ENCODE measurements around the gene LAMTOR4. TPM values are rescaled to one million over a fixed set of nuclear protein-coding genes. Genes with fewer than 3 reads are reported as not detected.

The LAMTOR4 gene
- total RNA-seq, 4 donors from 2014 or later: 117 to 184 (median 152) TPM

GRCh38 chr7:100130608-100131453 is 17.9 kb upstream of the LAMTOR4 start:
- Histone ChIP-seq H3K27ac (replicated peaks in 1 of 4) (no peak overlapping the region), H3K9me3 (no peaks in the 10 kb centered on the region), H3K4me1 (peaks cover 18 to 38% (median 29%) of the 10 kb centered on the region in 4 donors), H3K4me3 (peak overlapping the region in 2 of 4 donors; percentile 8 to 42), H3K36me3 (no peaks in the 10 kb centered on the region), H3K27me3 (no peaks in the 10 kb centered on the region)
- intact Hi-C loops (cut with DNase I): loop anchor here (5.0 kb wide), 1 partner anchor 86 kb away; the partner anchor contains the start of gene PVRIG
- TF ChIP-seq POLR2AphosphoS5 (IDR thresholded peaks at IDR 0.05) (peak in 1 of 2 donors; percentile 18), POLR2A (IDR thresholded peaks at IDR 0.05; ENCODE audit: low read depth) (no peak), EP300 (IDR thresholded peaks at IDR 0.05) (no peak)
- TF ChIP-seq, protein P1, sequence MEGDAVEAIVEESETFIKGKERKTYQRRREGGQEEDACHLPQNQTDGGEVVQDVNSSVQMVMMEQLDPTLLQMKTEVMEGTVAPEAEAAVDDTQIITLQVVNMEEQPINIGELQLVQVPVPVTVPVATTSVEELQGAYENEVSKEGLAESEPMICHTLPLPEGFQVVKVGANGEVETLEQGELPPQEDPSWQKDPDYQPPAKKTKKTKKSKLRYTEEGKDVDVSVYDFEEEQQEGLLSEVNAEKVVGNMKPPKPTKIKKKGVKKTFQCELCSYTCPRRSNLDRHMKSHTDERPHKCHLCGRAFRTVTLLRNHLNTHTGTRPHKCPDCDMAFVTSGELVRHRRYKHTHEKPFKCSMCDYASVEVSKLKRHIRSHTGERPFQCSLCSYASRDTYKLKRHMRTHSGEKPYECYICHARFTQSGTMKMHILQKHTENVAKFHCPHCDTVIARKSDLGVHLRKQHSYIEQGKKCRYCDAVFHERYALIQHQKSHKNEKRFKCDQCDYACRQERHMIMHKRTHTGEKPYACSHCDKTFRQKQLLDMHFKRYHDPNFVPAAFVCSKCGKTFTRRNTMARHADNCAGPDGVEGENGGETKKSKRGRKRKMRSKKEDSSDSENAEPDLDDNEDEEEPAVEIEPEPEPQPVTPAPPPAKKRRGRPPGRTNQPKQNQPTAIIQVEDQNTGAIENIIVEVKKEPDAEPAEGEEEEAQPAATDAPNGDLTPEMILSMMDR (IDR thresholded peaks at IDR 0.05): peak; percentile 81 to 92 (median 92)
- DNase-seq (ENCODE audit: extremely low spot score): peak; percentile 93
- 11% methylated on average over 24 of the region's 24 CpGs for WGBS

DNA sequence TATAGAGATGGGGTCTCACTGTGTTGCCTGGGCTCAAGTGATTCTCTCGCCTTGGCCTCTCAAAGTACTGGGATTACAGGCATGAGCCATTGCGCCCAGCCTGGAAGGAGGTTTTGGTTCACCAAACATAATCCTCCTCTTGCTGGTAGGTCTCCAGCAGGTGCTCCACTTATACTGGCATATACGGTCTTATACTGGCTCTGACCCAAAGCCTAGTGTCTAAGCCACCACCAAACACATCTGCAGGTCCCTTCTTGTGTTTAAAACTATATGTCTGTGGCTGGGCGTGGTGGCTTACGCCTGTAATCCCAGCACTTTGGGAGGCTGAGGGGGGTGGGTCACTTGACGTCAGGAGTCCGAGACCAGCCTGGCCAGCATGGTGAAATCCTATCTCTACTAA is 16.6 kb upstream of the LAMTOR4 start:
- Histone ChIP-seq H3K4me3 (no peak overlapping the region), H3K9me3 (no peaks in the 10 kb centered on the region), H3K4me1 (peaks cover 12 to 31% (median 23%) of the 10 kb centered on the region in 4 donors), H3K36me3 (no peaks in the 10 kb centered on the region), H3K27me3 (peaks cover 0 to 2% (median 0%) of the 10 kb centered on the region in 4 donors), H3K27ac (replicated peaks in 1 of 4) (no peak overlapping the region)
- DNase-seq (ENCODE audit: extremely low spot score): no peak
- WGBS: 65% methylated on average over 7 of the region's 7 CpGs
- TF ChIP-seq EP300 (IDR thresholded peaks at IDR 0.05) (no peak), POLR2AphosphoS5 (IDR thresholded peaks at IDR 0.05) (no peak), POLR2A (IDR thresholded peaks at IDR 0.05; ENCODE audit: low read depth) (no peak)
- TF ChIP-seq, protein P1 (IDR thresholded peaks at IDR 0.05): no peak
- intact Hi-C loops (cut with DNase I): loop anchor here (5.0 kb wide), 1 partner anchor 85 kb away; the partner anchor contains the start of gene PVRIG

DNA sequence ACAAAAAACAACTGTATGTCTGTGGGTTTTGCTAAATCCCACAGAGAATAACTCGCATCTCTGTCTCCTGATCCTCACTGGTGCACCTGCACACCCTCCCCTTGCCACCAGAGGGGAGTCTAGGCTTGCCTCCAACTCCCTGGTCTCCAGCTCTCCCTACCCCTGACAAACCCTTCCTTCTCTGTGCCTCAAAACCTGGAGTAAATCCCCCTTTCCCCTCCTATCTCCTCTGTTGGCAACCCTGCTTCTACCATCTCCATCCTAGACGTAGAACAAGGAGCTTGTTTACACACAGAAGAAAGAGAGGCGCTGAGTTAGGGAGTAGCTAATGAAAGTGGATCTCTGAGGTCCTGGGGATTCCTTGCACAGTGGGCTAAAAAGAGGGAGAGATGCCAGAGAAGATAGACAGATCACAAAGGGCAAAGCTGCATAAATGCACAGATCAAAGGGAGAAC is 16.0 kb upstream of the LAMTOR4 start:
- Histone ChIP-seq H3K4me3 (no peak overlapping the region), H3K27me3 (peaks cover 0 to 3% (median 0%) of the 10 kb centered on the region in 4 donors), H3K9me3 (no peaks in the 10 kb centered on the region), H3K4me1 (peaks cover 12 to 26% (median 20%) of the 10 kb centered on the region in 4 donors), H3K27ac (replicated peaks in 1 of 4) (no peak overlapping the region), H3K36me3 (no peaks in the 10 kb centered on the region)
- 17% methylated on average over 3 of the region's 3 CpGs for WGBS
- intact Hi-C loops (cut with DNase I): loop anchor here (5.0 kb wide), 1 partner anchor 85 kb away; the partner anchor contains the start of gene PVRIG
- TF ChIP-seq, protein P1 (IDR thresholded peaks at IDR 0.05): peak; percentile 74 to 80 (median 75)
- TF ChIP-seq POLR2AphosphoS5 (IDR thresholded peaks at IDR 0.05): no peak
- no peak for DNase-seq (ENCODE audit: extremely low spot score)

- H3K27ac ChIP-seq (replicated peaks in 1 of 4): no peak overlapping the region
- intact Hi-C loops (cut with DNase I): no loop called here
Measured at GRCh38 chr7:100137851-100138760, 10.6 kb upstream of the LAMTOR4 start.

More at GRCh38 chr7:100137851-100138760, 10.6 kb upstream of the LAMTOR4 start:
- WGBS: 86% methylated on average over 13 of the region's 13 CpGs
- Histone ChIP-seq H3K36me3 (no peaks in the 10 kb centered on the region), H3K9me3 (no peaks in the 10 kb centered on the region), H3K27me3 (peaks cover 0 to 3% (median 0%) of the 10 kb centered on the region in 4 donors), H3K4me1 (no peaks in the 10 kb centered on the region), H3K4me3 (no peak overlapping the region)
- TF ChIP-seq POLR2A (IDR thresholded peaks at IDR 0.05; ENCODE audit: low read depth): no peak
- no peak for TF ChIP-seq EP300 (IDR thresholded peaks at IDR 0.05)
- TF ChIP-seq, protein P1 (IDR thresholded peaks at IDR 0.05): no peak
- no peak for TF ChIP-seq POLR2AphosphoS5 (IDR thresholded peaks at IDR 0.05)
- no peak for DNase-seq (ENCODE audit: extremely low spot score)

Measured in esophagus muscularis mucosa (tissue), 4 donors.